H9 (cell line): Measurements from ENCODE around the gene CTNNA3. TPM values are rescaled to one million over a fixed set of nuclear protein-coding genes. Genes with fewer than 3 reads are reported as not detected.

Experiments
- DNase-seq: peaks from one replicate; pipeline ENCODE4 v3.0.0-alpha.2; 2017
- H2AFZ ChIP-seq: one replicate; pipeline ENCODE4 v1.6.1; 2013; ENCODE audit warnings: mild to moderate bottlenecking, low read length, control low read depth, moderate library complexity
- H2AK5ac ChIP-seq: 2 replicates; pipeline ENCODE4 v1.6.1; 2013; ENCODE audit warnings: low read length, control low read depth, mixed read lengths; ENCODE audit not compliant: insufficient read length
- H2BK120ac ChIP-seq: one replicate; pipeline ENCODE4 v1.6.1; 2013; ENCODE audit warnings: low read depth, mild to moderate bottlenecking, low read length, control low read depth, inconsistent platforms; ENCODE audit not compliant: poor library complexity, severe bottlenecking
- H2BK12ac ChIP-seq: 2 replicates; pipeline ENCODE4 v1.6.1; 2013; ENCODE audit warnings: low read length, control low read depth, mixed read lengths, low read depth; ENCODE audit not compliant: insufficient read length
- H2BK15ac ChIP-seq: 2 replicates; pipeline ENCODE4 v1.6.1; 2013; ENCODE audit warnings: low read depth, low read length, control low read depth
- H2BK20ac ChIP-seq: one replicate; pipeline ENCODE4 v1.6.1; 2013; ENCODE audit warnings: low read depth, mild to moderate bottlenecking, low read length, control low read depth, inconsistent platforms; ENCODE audit not compliant: poor library complexity, severe bottlenecking
- H2BK5ac ChIP-seq: 2 replicates; pipeline ENCODE4 v1.6.1; 2013; ENCODE audit warnings: low read length, control low read depth, mixed read lengths; ENCODE audit not compliant: insufficient read length
- H3K14ac ChIP-seq: 2 replicates; pipeline ENCODE4 v1.6.1; 2013; ENCODE audit warnings: low read length, control low read depth; ENCODE audit not compliant: insufficient read depth
- H3K18ac ChIP-seq: 2 replicates; pipeline ENCODE4 v1.6.1; 2013; ENCODE audit warnings: low read depth, mild to moderate bottlenecking, mixed read lengths, low read length, control low read depth; ENCODE audit not compliant: insufficient read length
- H3K23ac ChIP-seq: 2 replicates; pipeline ENCODE4 v1.6.1; 2013; ENCODE audit warnings: low read length, control low read depth, mixed read lengths, low read depth; ENCODE audit not compliant: insufficient read length
- H3K23me2 ChIP-seq: 2 replicates; pipeline ENCODE4 v1.6.1; 2013; ENCODE audit warnings: low read depth, mild to moderate bottlenecking, mixed read lengths, low read length, control low read depth; ENCODE audit not compliant: insufficient read length, poor library complexity, severe bottlenecking
- H3K27ac ChIP-seq: 2 replicates; pipeline ENCODE4 v1.5.1; 2013; ENCODE audit warnings: low read length, control low read depth, mixed read lengths, low read depth; ENCODE audit not compliant: insufficient read length
- H3K27me3 ChIP-seq: 2 replicates; pipeline ENCODE4 v1.6.1; 2013; ENCODE audit warnings: low read length, control low read depth, inconsistent platforms; ENCODE audit not compliant: insufficient read depth
- H3K4ac ChIP-seq: 2 replicates; pipeline ENCODE4 v1.6.1; 2013; ENCODE audit warnings: low read depth, mild to moderate bottlenecking, control low read depth, inconsistent platforms, low read length, moderate library complexity
- H3K4me1 ChIP-seq: 2 replicates; pipeline ENCODE4 v1.6.1; 2013; ENCODE audit warnings: low read length, control low read depth, inconsistent platforms; ENCODE audit not compliant: insufficient read depth
- H3K4me2 ChIP-seq: 2 replicates; pipeline ENCODE4 v1.6.1; 2013; ENCODE audit warnings: low read length, control low read depth, mixed read lengths; ENCODE audit not compliant: insufficient read length, insufficient read depth
- H3K56ac ChIP-seq: 2 replicates; pipeline ENCODE4 v1.6.1; 2013; ENCODE audit warnings: low read depth, mild to moderate bottlenecking, mixed read lengths, low read length, control low read depth; ENCODE audit not compliant: insufficient read length
- H3K79me1 ChIP-seq: 2 replicates; pipeline ENCODE4 v1.6.1; 2013; ENCODE audit warnings: low read depth, mild to moderate bottlenecking, moderate library complexity, low read length, control low read depth, inconsistent platforms; ENCODE audit not compliant: insufficient read depth, poor library complexity, severe bottlenecking
- H3K79me2 ChIP-seq: 2 replicates; pipeline ENCODE4 v1.6.1; 2013; ENCODE audit warnings: low read length, control low read depth, inconsistent platforms; ENCODE audit not compliant: insufficient read depth
- H3K9ac ChIP-seq: 2 replicates; pipeline ENCODE4 v1.6.1; 2013; ENCODE audit warnings: low read length, control low read depth, mixed read lengths; ENCODE audit not compliant: insufficient read length; ENCODE audit errors: extremely low read depth
- H3K9me3 ChIP-seq: one replicate; pipeline ENCODE4 v1.6.1; 2013; ENCODE audit warnings: low read depth, low read length, inconsistent platforms; ENCODE audit not compliant: control insufficient read depth
- H3T11ph ChIP-seq: one replicate; pipeline ENCODE4 v1.6.1; 2013; ENCODE audit warnings: mild to moderate bottlenecking, low read length, control low read depth, inconsistent platforms
- H4K20me1 ChIP-seq: one replicate; pipeline ENCODE4 v1.6.1; 2013; ENCODE audit not compliant: control insufficient read depth, insufficient read length, insufficient read depth
- H4K5ac ChIP-seq: 2 replicates; pipeline ENCODE4 v1.6.1; 2013; ENCODE audit warnings: low read depth, mild to moderate bottlenecking, mixed read lengths, low read length, control low read depth; ENCODE audit not compliant: insufficient read length
- H4K8ac ChIP-seq: replicated peaks from 2 replicates; pipeline ENCODE4 v1.6.1; 2013; ENCODE audit warnings: low read length, control low read depth, mixed read lengths, low read depth; ENCODE audit not compliant: insufficient read length
- H4K91ac ChIP-seq: 2 replicates; pipeline ENCODE4 v1.6.1; 2013; ENCODE audit warnings: low read depth, mild to moderate bottlenecking, moderate library complexity, mixed read lengths, low read length, control low read depth; ENCODE audit not compliant: insufficient read length
- H3K27ac Mint-ChIP-seq, 3 experiments: 2 replicates in 2 of 3; 3 replicates in 1 of 3; pipeline ENCODE4 v1.8.0; 2020 to 2021; ENCODE audit warnings: mixed read lengths in 3 of 3, mild to moderate bottlenecking in 1 of 3, moderate library complexity in 1 of 3
- H3K27me3 Mint-ChIP-seq: 2 replicates; pipeline ENCODE4 v1.8.0; 2021; ENCODE audit warnings: low read depth, mild to moderate bottlenecking, moderate library complexity, mixed read lengths
- H3K36me3 Mint-ChIP-seq, 3 experiments: 2 replicates in 2 of 3; 3 replicates in 1 of 3; pipeline ENCODE4 v1.8.0; 2020 to 2021; ENCODE audit warnings: low read depth in 3 of 3, mixed read lengths in 3 of 3; ENCODE audit not compliant: insufficient read depth in 1 of 3
- H3K4me1 Mint-ChIP-seq, 2 experiments: 2 replicates each; pipeline ENCODE4 v1.8.0; 2020; ENCODE audit warnings: mixed read lengths in 2 of 2
- H3K4me3 Mint-ChIP-seq, 2 experiments: 2 replicates in 1 of 2; 3 replicates in 1 of 2; pipeline ENCODE4 v1.8.0; 2020 to 2021; ENCODE audit warnings: mild to moderate bottlenecking in 2 of 2, mixed read lengths in 2 of 2, moderate library complexity in 1 of 2
- H3K9me3 Mint-ChIP-seq, 2 experiments: 2 replicates in 1 of 2; 3 replicates in 1 of 2; pipeline ENCODE4 v1.8.0; 2020; ENCODE audit warnings: mild to moderate bottlenecking in 2 of 2, mixed read lengths in 2 of 2, moderate library complexity in 1 of 2
- WGBS: extraction: QIAGEN DNeasy Blood & Tissue Kit; methylation state at CpG from one replicate; pipeline ENCODE4 v1.1.7; 2013; ENCODE audit warnings: missing lambda C conversion rate, low lambda C conversion rate, mixed read lengths; ENCODE audit not compliant: insufficient read length; ENCODE audit errors: extremely low coverage; 5-methylcytosine and 5-hydroxymethylcytosine counted together
- total RNA-seq: library from RNA; stranded (reverse); gene quantifications from 2 replicates; pipeline ENCODE4 v1.2.1, GENCODE V29; 2021
- TF ChIP-seq, protein P1 (sequence below): fragments of 200-600 bp; sonication (generic); conservative IDR thresholded peaks from 3 replicates; pipeline ENCODE4 v1.8.0; 2021; ENCODE audit warnings: antibody characterized with exemption, mild to moderate bottlenecking

CTNNA3 gene
- total RNA-seq, 1 experiment from 2014 or later, result 3.3 TPM

DNA sequence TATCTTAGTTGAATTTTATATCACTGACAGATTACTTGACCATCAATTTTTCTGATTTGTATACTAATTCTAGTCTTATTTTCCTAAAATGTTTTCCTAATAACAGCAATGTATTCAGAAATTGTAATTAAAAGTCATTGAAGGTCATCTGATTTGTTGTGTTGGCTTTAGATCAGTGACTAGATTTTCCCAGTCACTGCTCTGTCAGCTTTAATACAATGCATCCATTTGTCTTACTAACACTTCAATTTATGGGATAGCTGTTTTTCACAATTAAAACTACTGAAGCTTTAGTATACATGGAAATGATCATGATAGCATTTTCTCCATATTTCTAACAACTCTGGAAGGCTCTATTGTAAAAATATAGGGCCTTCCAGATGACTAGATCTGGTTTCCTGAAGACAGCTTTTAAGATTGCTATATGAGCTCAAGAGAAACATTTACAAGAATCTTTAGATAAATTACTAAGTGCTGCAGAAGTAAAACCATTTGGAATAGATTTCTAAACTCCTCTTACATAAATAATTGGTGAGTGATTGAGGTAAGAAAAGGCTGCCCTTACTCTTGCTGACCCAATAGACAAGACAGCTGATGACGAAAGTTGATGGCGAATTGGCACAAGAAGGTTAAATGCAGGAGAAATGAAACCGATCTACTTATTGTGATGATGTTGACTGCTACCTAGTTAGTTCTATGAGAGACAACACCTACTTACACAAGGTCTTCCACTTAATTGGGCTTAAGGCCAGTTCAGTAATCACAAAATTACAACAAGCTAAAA is 696.0 kb downstream of the CTNNA3 start:
- H3K36me3 Mint-ChIP-seq, result no peaks in the 10 kb centered on the region
- TF ChIP-seq, protein P1, sequence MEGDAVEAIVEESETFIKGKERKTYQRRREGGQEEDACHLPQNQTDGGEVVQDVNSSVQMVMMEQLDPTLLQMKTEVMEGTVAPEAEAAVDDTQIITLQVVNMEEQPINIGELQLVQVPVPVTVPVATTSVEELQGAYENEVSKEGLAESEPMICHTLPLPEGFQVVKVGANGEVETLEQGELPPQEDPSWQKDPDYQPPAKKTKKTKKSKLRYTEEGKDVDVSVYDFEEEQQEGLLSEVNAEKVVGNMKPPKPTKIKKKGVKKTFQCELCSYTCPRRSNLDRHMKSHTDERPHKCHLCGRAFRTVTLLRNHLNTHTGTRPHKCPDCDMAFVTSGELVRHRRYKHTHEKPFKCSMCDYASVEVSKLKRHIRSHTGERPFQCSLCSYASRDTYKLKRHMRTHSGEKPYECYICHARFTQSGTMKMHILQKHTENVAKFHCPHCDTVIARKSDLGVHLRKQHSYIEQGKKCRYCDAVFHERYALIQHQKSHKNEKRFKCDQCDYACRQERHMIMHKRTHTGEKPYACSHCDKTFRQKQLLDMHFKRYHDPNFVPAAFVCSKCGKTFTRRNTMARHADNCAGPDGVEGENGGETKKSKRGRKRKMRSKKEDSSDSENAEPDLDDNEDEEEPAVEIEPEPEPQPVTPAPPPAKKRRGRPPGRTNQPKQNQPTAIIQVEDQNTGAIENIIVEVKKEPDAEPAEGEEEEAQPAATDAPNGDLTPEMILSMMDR, result no peak
- Histone ChIP-seq H2BK20ac (no peak overlapping the region), H2AFZ (no peak overlapping the region), H2BK12ac (no peak overlapping the region), H3K27me3 (no peaks in the 10 kb centered on the region), H3T11ph (no peak overlapping the region), H3K23me2 (no peaks in the 10 kb centered on the region), H2BK15ac (no peak overlapping the region), H3K18ac (no peak overlapping the region), H3K4ac (no peak overlapping the region), H2AK5ac (no peak overlapping the region), H3K56ac (no peak overlapping the region), H3K4me1 (no peaks in the 10 kb centered on the region), H3K79me1 (no peaks in the 10 kb centered on the region), H4K8ac (no peak overlapping the region), H3K9ac (no peak overlapping the region), H4K91ac (no peak overlapping the region), H2BK120ac (no peak overlapping the region), H4K20me1 (no peaks in the 10 kb centered on the region), H4K5ac (no peak overlapping the region), H3K23ac (no peak overlapping the region), H3K9me3 (no peaks in the 10 kb centered on the region), H3K14ac (no peak overlapping the region), H3K27ac (no peak overlapping the region), H3K4me2 (no peak overlapping the region), H3K79me2 (no peaks in the 10 kb centered on the region), H2BK5ac (no peak overlapping the region)
- no peaks in the 10 kb centered on the region for H3K27me3 Mint-ChIP-seq
- no peak for DNase-seq
- H3K9me3 Mint-ChIP-seq, result no peaks in the 10 kb centered on the region
- no CpG with 5 or more reads among the region's 3 CpGs for WGBS
- no peak overlapping the region for H3K4me3 Mint-ChIP-seq
- H3K27ac Mint-ChIP-seq, result no peak overlapping the region
- peaks cover 0 to 3% of the 10 kb centered on the region in 2 experiments; a peak in 1 of 4 replicates for H3K4me1 Mint-ChIP-seq
